Measurements from ENCODE around the gene RXFP4.
"Not testable (repeated sequence)": the region's sequence is repeated elsewhere in the genome, so short reads cannot be mapped to it uniquely, and the experiment has no call there.

Gene RXFP4

DNA sequence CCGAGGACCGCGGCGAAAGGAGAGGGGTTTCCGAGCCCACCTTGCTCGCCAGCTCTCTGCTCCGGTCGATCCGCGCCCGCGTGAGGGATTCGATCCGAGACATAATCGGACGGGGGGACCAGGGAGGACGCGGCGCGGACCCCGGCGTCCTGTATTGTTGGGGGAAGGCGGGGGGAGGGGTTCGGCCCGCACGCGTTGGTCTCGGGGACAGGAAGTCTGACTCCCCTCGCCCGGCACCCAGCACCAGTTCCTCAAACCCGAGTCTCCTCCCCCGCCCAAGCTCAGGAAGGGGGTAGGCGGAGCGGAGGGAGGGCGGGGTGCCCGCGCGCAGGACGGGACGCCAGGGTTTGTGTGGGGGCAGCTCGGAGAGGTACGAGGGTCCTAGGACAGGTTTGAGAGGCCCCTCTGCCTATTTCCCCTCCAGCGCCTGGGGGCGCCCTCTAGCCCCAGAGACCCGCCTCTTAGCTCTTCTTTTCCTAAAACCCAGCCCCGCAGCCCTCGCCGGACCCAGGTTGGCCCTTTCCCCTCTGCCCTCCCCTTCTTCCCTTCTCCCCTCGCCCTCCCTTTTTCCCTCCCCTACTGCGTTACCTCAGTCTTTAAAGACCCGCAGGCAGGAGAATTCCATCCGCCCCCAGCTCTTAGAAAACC, 37.0 kb downstream of the RXFP4 start, which contains the start of gene ARHGEF2:
ARHGEF2 (minus strand) TSS at position 223 of the 648 bp plus-strand sequence; CDS start at position 103, 120 bp downstream.
- peak; percentile 91 for DNase-seq (ENCODE audit: low spot score)

DNA sequence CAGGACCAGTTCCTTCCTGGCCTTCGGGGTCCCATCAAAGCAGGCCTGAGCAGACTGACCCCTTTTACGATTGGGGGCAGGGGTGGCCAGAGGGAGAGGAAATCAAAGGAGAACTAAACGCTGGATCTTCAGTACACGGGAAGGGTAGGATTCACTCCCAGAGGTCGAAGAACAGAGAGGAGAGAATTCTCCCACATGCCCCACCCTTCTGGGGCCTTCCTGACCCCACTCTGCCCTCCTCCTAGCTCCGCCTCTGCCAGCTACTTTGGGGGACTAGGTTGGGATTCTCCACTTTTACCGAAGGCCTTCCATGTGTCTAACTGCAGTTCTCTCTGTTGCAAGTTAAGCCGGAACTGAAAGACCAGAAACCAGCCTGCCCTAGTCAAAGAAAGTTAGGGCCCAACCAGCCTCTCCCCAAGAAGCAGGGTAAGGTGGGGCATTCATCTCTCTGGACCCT, 37.6 kb downstream of the RXFP4 start:
- peak; percentile 47 for DNase-seq (ENCODE audit: low spot score)

GRCh38 chr1:155979597-155980343, 38.3 kb downstream of the RXFP4 start:
- DNase-seq (ENCODE audit: low spot score) = peak; percentile 55

- peak; percentile 82 for DNase-seq (ENCODE audit: low spot score)
Observed at GRCh38 chr1:155981266-155982088, 40.0 kb downstream of the RXFP4 start.

GRCh38 chr1:155982106-155982505, 40.7 kb downstream of the RXFP4 start:
- no peak for DNase-seq (ENCODE audit: low spot score)

- DNase-seq (ENCODE audit: low spot score) = peak; percentile 73
Observed at GRCh38 chr1:155983191-155984024, 42.0 kb downstream of the RXFP4 start.

DNA sequence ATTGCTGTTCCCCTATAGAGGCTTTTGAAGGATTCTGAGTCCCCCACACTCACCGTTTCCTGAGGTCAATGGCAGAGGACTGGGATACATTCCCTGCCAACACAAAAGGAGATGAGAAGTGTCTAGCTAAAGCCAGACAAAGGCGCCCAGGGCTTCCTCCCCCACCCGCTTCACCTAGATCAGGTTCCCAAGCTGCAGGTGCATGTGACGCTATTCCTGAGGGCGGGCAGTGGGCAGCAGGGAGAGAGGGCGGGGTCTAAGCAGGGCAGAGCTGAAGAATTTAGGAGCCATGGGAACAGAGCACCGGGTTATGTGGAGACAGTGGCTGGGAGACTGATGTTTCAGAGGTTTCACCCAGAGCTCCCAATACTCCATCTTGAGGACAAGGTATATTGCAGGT, 42.9 kb downstream of the RXFP4 start:
- DNase-seq (ENCODE audit: low spot score) = no peak

DNA sequence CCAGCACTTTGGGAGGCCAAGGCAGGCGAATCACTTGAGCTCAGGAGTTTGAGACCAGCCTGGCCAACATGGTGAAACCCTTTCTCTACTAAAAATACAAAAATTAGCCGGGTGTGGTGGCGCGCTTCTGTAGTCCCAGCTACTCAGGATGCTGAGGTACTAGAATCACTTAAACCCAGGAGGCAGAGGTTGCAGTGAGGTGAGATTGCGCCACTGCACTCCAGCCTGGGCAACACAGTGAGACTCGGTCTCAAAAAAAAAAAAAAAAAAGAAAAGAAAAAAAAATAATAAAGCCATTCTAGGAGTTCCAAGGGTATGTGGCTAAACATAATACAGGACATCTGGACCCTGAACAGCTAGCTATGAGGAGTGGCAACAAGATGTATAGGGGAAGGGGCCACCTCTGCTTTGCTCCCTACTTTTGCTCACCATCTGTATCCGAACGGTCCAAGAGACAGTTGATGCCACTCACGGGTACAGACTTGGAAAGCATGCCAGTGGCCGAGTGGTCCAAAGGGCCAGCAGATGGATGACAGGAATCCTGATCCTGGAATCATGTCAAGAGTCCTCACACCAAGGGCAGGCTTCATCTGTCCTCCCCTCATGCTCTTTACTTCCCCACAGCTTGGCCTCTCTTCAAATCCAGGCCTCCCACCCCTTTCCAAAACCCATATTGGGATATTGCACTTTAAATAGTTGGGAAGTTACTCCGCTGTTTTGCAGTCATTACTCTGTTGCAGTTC, 43.6 kb downstream of the RXFP4 start:
- DNase-seq (ENCODE audit: low spot score) = not testable (repeated sequence)

GRCh38 chr1:155989242-155990004, 48.0 kb downstream of the RXFP4 start:
- peak; percentile 77 for DNase-seq (ENCODE audit: low spot score)

- DNase-seq (ENCODE audit: low spot score) = no peak
Observed at GRCh38 chr1:155990005-155990739, 48.7 kb downstream of the RXFP4 start.

Measured in germinal center (tissue), 1 donor.